ENCODE data around the gene KLHL5. TPM values are rescaled to one million over a fixed set of nuclear protein-coding genes. Genes with fewer than 3 reads are reported as not detected.

The KLHL5 gene
- total RNA-seq, 1 donor from 2014 or later: 57.1 TPM

DNA sequence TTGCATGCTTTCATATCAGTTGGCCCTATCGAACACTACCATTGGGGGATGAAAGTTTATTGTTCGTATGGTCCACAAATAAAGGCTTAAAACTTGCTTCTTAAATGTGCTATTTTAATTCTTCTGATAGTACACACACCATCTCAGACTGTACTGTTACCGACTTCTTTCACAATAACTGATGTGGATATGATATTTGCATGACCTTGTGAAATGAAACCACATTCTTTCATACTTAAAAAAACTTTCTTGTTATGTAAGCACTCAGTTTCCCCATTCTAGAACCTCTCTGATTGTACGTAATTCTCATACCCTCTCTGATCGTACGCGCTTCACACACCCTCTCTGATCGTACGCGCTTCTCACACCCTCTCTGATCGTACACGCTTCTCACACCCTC is 108.3 kb downstream of the KLHL5 start:
- DNase-seq (ENCODE audit: low spot score in 2 of 2) (no peak), FAIRE-seq (no peak)

Other genes starting within 250 kb of the KLHL5 start
- 1.2 TPM for gene TLR6, start 205.4 kb upstream of the KLHL5 start, total RNA-seq
- gene FAM114A1, start 194.4 kb upstream of the KLHL5 start, total RNA-seq: 9.4 TPM
- gene TMEM156, start 29.8 kb upstream of the KLHL5 start, total RNA-seq: 0.41 TPM
- 43.2 TPM for gene WDR19, start 120.3 kb downstream of the KLHL5 start, total RNA-seq

Data from frontal cortex (tissue), 4 donors.